Osteocyte (in vitro differentiated cells): Measurements from ENCODE around the gene USH1G. TPM values are rescaled to one million over a fixed set of nuclear protein-coding genes. Genes with fewer than 3 reads are reported as not detected.
"Not testable (repeated sequence)": the region's sequence is repeated elsewhere in the genome, so short reads cannot be mapped to it uniquely, and the experiment has no call there.

Experiments used
- DNase-seq: peaks from one replicate; pipeline ENCODE4 v3.0.0; 2021; ENCODE audit warnings: mixed read lengths; ENCODE audit not compliant: unreplicated experiment; ENCODE audit errors: extremely low spot score
- H3K27ac Mint-ChIP-seq: one replicate; pipeline ENCODE4 v1.8.0; 2021; ENCODE audit warnings: mild to moderate bottlenecking, mixed read lengths; ENCODE audit not compliant: unreplicated experiment
- H3K27me3 Mint-ChIP-seq: one replicate; pipeline ENCODE4 v1.8.0; 2021; ENCODE audit warnings: mixed read lengths; ENCODE audit not compliant: unreplicated experiment
- H3K36me3 Mint-ChIP-seq: one replicate; pipeline ENCODE4 v1.8.0; 2021; ENCODE audit warnings: mixed read lengths; ENCODE audit not compliant: unreplicated experiment
- H3K4me1 Mint-ChIP-seq: one replicate; pipeline ENCODE4 v1.8.0; 2021; ENCODE audit warnings: mixed read lengths; ENCODE audit not compliant: unreplicated experiment
- H3K4me3 Mint-ChIP-seq: one replicate; pipeline ENCODE4 v1.8.0; 2021; ENCODE audit warnings: mild to moderate bottlenecking, moderate library complexity, mixed read lengths; ENCODE audit not compliant: unreplicated experiment
- H3K9me3 Mint-ChIP-seq: one replicate; pipeline ENCODE4 v1.8.0; 2021; ENCODE audit warnings: mixed read lengths; ENCODE audit not compliant: unreplicated experiment
- total RNA-seq: library from RNA; stranded (reverse); gene quantifications from 2 replicates; pipeline ENCODE4 v1.2.1, GENCODE V29; 2021
- TF ChIP-seq, protein P1 (sequence below): fragments of 200-600 bp; sonication (generic); IDR thresholded peaks from 2 replicates; pipeline ENCODE4 v1.5.0; 2021; ENCODE audit warnings: antibody characterized with exemption, mild to moderate bottlenecking, moderate library complexity

Gene USH1G
- total RNA-seq, 1 donor from 2014 or later = not detected

DNA sequence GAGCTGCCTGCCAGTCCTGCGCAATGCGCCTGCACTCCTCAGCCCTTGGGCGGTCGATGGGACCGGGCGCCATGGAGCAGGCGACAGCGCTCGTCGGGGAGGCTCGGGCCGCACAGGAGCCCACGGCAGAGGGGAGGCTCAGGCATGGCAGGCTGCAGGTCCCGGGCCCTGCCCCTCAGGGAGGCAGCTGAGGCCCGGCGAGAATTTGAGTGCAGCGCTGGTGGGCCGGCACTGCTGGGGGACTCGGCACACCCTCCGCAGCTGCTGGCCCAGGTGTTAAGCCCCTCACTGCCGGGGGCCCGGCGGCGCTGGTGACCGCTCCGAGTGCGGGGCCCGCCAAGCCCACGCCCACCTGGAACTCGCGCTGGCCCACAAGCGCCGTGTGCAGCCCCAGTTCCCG is 16.0 kb downstream of the USH1G start:
- TF ChIP-seq, protein P1, sequence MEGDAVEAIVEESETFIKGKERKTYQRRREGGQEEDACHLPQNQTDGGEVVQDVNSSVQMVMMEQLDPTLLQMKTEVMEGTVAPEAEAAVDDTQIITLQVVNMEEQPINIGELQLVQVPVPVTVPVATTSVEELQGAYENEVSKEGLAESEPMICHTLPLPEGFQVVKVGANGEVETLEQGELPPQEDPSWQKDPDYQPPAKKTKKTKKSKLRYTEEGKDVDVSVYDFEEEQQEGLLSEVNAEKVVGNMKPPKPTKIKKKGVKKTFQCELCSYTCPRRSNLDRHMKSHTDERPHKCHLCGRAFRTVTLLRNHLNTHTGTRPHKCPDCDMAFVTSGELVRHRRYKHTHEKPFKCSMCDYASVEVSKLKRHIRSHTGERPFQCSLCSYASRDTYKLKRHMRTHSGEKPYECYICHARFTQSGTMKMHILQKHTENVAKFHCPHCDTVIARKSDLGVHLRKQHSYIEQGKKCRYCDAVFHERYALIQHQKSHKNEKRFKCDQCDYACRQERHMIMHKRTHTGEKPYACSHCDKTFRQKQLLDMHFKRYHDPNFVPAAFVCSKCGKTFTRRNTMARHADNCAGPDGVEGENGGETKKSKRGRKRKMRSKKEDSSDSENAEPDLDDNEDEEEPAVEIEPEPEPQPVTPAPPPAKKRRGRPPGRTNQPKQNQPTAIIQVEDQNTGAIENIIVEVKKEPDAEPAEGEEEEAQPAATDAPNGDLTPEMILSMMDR = no peak
- Mint-ChIP-seq H3K36me3 (no peaks in the 10 kb centered on the region), H3K4me1 (no peaks in the 10 kb centered on the region), H3K9me3 (no peaks in the 10 kb centered on the region), H3K4me3 (no peak overlapping the region), H3K27ac (no peak overlapping the region), H3K27me3 (peaks cover 35% of the 10 kb centered on the region)
- DNase-seq = peak; percentile 83

DNA sequence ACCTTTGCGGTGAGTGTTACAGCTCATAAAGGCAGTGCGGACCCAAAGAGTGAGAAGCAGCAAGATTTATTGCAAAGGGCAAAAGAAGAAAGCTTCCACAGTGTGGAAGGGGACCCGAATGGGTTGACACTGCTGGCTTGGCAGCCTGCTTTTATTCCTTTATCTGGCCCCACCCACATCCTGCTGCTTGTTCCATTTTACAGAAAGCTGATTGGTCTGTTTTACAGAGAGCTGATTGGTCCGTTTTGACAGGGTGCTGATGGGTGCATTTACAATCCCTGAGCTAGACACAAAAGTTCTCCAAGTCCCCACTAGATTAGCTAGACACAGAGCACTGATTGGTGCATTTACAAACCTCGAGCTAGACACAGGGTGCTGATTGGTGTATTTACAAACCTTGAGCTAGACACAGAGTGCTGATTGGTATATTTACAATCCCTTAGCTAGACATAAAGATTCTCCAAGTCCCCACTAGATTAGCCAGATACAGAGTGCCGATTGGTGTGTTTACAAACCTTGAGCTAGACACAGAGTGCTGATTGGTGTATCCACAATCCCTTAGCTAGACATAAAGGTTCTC is 16.8 kb downstream of the USH1G start:
- not testable (repeated sequence) for H3K9me3 Mint-ChIP-seq, H3K27ac Mint-ChIP-seq, H3K4me1 Mint-ChIP-seq, H3K36me3 Mint-ChIP-seq, H3K4me3 Mint-ChIP-seq, DNase-seq
- H3K27me3 Mint-ChIP-seq = peaks cover 42% of the 10 kb centered on the region

DNA sequence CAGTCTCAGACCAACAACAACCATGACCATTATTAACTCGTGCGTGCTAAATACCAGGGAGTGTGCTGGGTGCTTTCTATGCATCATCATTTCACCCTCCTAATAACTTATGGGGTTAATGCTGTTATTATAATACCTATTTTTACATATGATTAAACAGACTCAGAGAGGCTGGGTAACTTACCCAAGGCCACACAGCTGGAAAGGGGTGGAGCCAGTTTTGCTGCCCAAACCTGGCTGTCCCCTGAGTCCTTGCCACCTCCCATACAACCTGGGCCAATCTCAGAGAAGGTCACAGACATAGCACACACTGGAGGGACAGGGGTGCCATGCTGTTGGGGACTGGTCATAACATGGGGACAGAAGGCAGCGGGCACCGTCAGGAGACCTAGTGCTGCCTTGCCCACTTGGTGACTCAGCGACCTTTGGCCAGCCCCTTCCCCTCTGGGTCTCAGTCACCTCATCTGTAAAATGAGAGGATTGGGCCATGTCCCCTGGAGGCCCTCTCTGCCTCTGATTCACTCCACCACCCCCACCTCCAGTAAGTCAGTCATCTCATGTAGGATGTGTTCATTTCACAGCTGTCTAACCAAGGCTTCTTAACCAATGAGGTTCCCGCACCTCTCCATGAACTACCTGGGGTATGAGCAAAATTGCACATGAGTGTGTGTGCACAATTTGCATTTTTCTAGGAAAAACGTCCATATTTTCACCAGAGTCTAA is 18.2 kb downstream of the USH1G start:
- no peaks in the 10 kb centered on the region for H3K9me3 Mint-ChIP-seq
- no peak overlapping the region for H3K4me3 Mint-ChIP-seq
- no peaks in the 10 kb centered on the region for H3K4me1 Mint-ChIP-seq
- no peak for DNase-seq
- TF ChIP-seq, protein P1 = no peak
- H3K27ac Mint-ChIP-seq = no peak overlapping the region
- no peaks in the 10 kb centered on the region for H3K36me3 Mint-ChIP-seq
- H3K27me3 Mint-ChIP-seq = peaks cover 34% of the 10 kb centered on the region

DNA sequence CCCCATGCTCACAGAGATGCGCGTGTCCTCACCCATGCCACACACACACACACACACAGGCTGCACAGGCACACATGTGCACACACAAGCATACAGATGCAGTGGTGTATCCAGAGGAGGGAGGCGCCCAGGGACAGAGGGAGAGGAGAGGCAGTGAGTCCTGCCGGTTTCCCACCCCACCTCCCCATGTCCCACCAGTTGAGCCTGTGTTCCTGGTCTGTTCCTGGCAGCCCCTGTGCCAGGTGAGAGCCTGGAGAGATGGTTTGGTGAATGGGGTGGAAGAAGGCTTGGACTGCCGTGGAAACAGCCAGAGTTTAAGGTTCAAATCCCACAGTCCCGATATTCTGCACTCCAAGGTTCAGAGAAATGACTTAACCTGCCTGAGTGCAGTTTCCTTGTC is 19.4 kb downstream of the USH1G start:
- DNase-seq = peak; percentile 77

DNA sequence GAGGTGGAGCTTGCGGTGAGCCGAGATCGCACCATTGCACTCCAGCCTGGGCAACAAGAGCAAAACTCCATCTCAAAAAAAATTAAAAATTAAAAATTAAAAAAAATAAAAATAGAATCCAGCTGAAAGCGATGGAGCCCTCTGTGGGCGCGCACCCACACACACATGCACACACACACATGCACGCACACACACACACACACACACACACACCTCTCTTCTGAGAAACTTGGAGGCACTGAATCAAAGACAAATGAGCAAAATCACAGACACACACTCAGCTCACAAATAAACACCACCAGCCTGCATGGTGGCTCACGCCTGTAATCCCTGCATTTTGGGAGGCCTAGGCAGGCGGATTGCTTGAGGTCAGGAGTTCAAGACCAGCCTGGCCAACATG is 20.0 kb downstream of the USH1G start:
- Mint-ChIP-seq H3K4me1 (no peaks in the 10 kb centered on the region), H3K9me3 (no peaks in the 10 kb centered on the region), H3K4me3 (no peak overlapping the region), H3K27ac (no peak overlapping the region), H3K27me3 (peaks cover 25% of the 10 kb centered on the region), H3K36me3 (no peaks in the 10 kb centered on the region)
- no peak for DNase-seq
- TF ChIP-seq, protein P1 = no peak

More for the DNA sequence above, 19.4 kb downstream of the USH1G start:
- H3K36me3 Mint-ChIP-seq = no peaks in the 10 kb centered on the region
- no peak overlapping the region for H3K27ac Mint-ChIP-seq
- peaks cover 27% of the 10 kb centered on the region for H3K27me3 Mint-ChIP-seq
- H3K4me3 Mint-ChIP-seq = no peak overlapping the region
- TF ChIP-seq, protein P1 = no peak
- H3K4me1 Mint-ChIP-seq = no peaks in the 10 kb centered on the region
- no peaks in the 10 kb centered on the region for H3K9me3 Mint-ChIP-seq
